K562 (cell line): ENCODE measurements around the gene TBCCD1. TPM values are rescaled to one million over a fixed set of nuclear protein-coding genes. Genes with fewer than 3 reads are reported as not detected.

ENCODE experiments used
- ADNP ChIP-seq: fragments of 200-800 bp; sonication (Bioruptor generic); IDR thresholded peaks from 2 replicates; pipeline ENCODE4 v1.6.1; 2016; ENCODE audit warnings: missing genetic modification characterization, missing compliant biosample characterization
- BRF1 ChIP-seq: IDR thresholded peaks from 3 replicates; pipeline ENCODE4 v1.6.1; 2011; ENCODE audit warnings: borderline replicate concordance, mild to moderate bottlenecking; ENCODE audit not compliant: insufficient read length; ENCODE audit errors: extremely low read depth
- CBX2 ChIP-seq: fragments of 200-600 bp; sonication (generic); IDR thresholded peaks from one replicate; pipeline ENCODE4 v1.6.1; 2012; ENCODE audit warnings: mild to moderate bottlenecking, low read length, inconsistent platforms; ENCODE audit not compliant: insufficient read depth, poor library complexity, severe bottlenecking
- FOXM1 ChIP-seq, 2 experiments: fragments of 450-650 bp in 1 of 2; sonication (generic) in 1 of 2; formaldehyde crosslinking in 1 of 2; IDR thresholded peaks; 2 replicates each; pipeline versions ENCODE4 v1.6.1 to v1.9.0; 2017 to 2022; ENCODE audit warnings: low read depth in 2 of 2, mild to moderate bottlenecking in 2 of 2, missing genetic modification reagents in 1 of 2, moderate library complexity in 1 of 2
- GATAD2A ChIP-seq: fragments of 450-650 bp; IDR thresholded peaks from 2 replicates; pipeline ENCODE4 v1.6.1; 2017
- KAT8 ChIP-seq: fragments of 450-650 bp; IDR thresholded peaks from 2 replicates; pipeline ENCODE4 v1.6.1; 2016; ENCODE audit warnings: low read depth, mild to moderate bottlenecking
- KDM4B ChIP-seq, 2 experiments: fragments of 450-650 bp in 1 of 2; sonication (generic) in 1 of 2; IDR thresholded peaks; 2 replicates each; pipeline ENCODE4 v1.6.1; 2016 to 2017; ENCODE audit warnings: borderline replicate concordance in 2 of 2, antibody characterized with exemption in 1 of 2, low read depth in 1 of 2, mild to moderate bottlenecking in 1 of 2
- PPARD ChIP-seq: fragments of 250-450 bp; sonication (Bioruptor Pico); IDR thresholded peaks from 2 replicates; pipeline ENCODE4 v1.8.0; 2022; ENCODE audit warnings: inconsistent platforms, mild to moderate bottlenecking, moderate library complexity
- RBM39 ChIP-seq: fragments of 200-400 bp; formaldehyde crosslinking; optimal IDR thresholded peaks from 2 replicates; pipeline ENCODE3; 2018; ENCODE audit warnings: low read depth, low read length
- TARDBP ChIP-seq: fragments of 450-650 bp; IDR thresholded peaks from 2 replicates; pipeline ENCODE4 v1.6.1; 2016
- TEAD4 ChIP-seq, 2 experiments: sonication (generic) in 1 of 2; formaldehyde crosslinking in 1 of 2; IDR thresholded peaks; 2 replicates each; pipeline versions ENCODE4 v1.6.1 to v1.8.0; 2012 to 2022; ENCODE audit warnings: borderline replicate concordance in 1 of 2, inconsistent platforms in 1 of 2, low read length in 1 of 2, mild to moderate bottlenecking in 1 of 2, missing genetic modification reagents in 1 of 2
- TSC22D4 ChIP-seq: fragments of 450-650 bp; IDR thresholded peaks from 2 replicates; pipeline ENCODE4 v1.6.1; 2016; ENCODE audit warnings: missing genetic modification characterization, missing biosample characterization, control low read depth
- ZC3H4 ChIP-seq: sonication (generic); formaldehyde crosslinking; IDR thresholded peaks from 2 replicates; pipeline ENCODE4 v1.9.0; 2021; ENCODE audit warnings: missing genetic modification reagents, borderline replicate concordance
- polyA plus RNA-seq, 8 experiments: library from polyadenylated mRNA; depleted of rRNA in 4 of 8; stranded (reverse) in 5 of 8; unstranded in 3 of 8; fragments of >200 nt; fragmentation: Nextera tagmentation in 2 of 8; fragmentation: Illumina TruSeq in 1 of 8; extraction: Ambion mirVana in 2 of 8; extraction: Trizol in 1 of 8; gene quantifications; 2 replicates each; pipeline versions ENCODE4 v1.2.1 to v1.2.3, GENCODE V29; 2011 to 2014; ENCODE audit warnings: inconsistent platforms in 1 of 8, missing spikeins in 1 of 8
- total RNA-seq, 7 experiments: library from RNA; depleted of rRNA in 6 of 7; stranded (reverse); fragments of >200 nt in 6 of 7; fragmentation: Illumina TruSeq in 2 of 7; extraction: Trizol in 2 of 7; gene quantifications; 2 replicates each; pipeline versions ENCODE4 v1.2.1 to v1.2.3, GENCODE V29; 2011 to 2021; ENCODE audit warnings: low replicate concordance in 1 of 7
- TF ChIP-seq, protein P1 (sequence below): fragments of 450-650 bp; IDR thresholded peaks from 2 replicates; pipeline ENCODE4 v1.7.0; 2016; ENCODE audit warnings: borderline replicate concordance
- TF ChIP-seq, protein P2 (sequence below): conservative IDR thresholded peaks from 2 replicates; pipeline ENCODE4 v1.6.1; 2011; ENCODE audit warnings: low read depth, mild to moderate bottlenecking, low read length; ENCODE audit not compliant: control insufficient read depth
- TF ChIP-seq, protein P3 (sequence below): sonication (generic); formaldehyde crosslinking; IDR thresholded peaks from 2 replicates; pipeline ENCODE4 v1.8.0; 2022; ENCODE audit warnings: missing genetic modification reagents, mild to moderate bottlenecking, moderate library complexity, borderline replicate concordance
- TF ChIP-seq, protein P4 (sequence below), 2 experiments: fragments of 450-650 bp in 1 of 2; sonication (generic) in 1 of 2; formaldehyde crosslinking in 1 of 2; IDR thresholded peaks in 1 of 2; conservative IDR thresholded peaks in 1 of 2; 2 replicates each; pipeline versions ENCODE4 v1.6.1 to v1.8.1; 2016 to 2023; ENCODE audit warnings: mild to moderate bottlenecking in 2 of 2, moderate library complexity in 2 of 2, inconsistent platforms in 1 of 2, missing genetic modification reagents in 1 of 2
- TF ChIP-seq, protein P5 (sequence below): fragments of 450-650 bp; IDR thresholded peaks from 2 replicates; pipeline ENCODE4 v1.6.1; 2016; ENCODE audit warnings: missing biosample characterization, missing genetic modification characterization
- TF ChIP-seq, protein P6 (sequence below): fragments of 450-650 bp; IDR thresholded peaks from 2 replicates; pipeline ENCODE4 v1.6.1; 2014; ENCODE audit warnings: low read depth, mild to moderate bottlenecking, moderate library complexity, borderline replicate concordance

TBCCD1 gene
- total and polyA plus RNA-seq, 9 of the 15 experiments (the other 6 are each of a cell fraction or from before 2014, with no cell fraction given), result 17.7 to 31.1 (median 21.2) TPM

DNA sequence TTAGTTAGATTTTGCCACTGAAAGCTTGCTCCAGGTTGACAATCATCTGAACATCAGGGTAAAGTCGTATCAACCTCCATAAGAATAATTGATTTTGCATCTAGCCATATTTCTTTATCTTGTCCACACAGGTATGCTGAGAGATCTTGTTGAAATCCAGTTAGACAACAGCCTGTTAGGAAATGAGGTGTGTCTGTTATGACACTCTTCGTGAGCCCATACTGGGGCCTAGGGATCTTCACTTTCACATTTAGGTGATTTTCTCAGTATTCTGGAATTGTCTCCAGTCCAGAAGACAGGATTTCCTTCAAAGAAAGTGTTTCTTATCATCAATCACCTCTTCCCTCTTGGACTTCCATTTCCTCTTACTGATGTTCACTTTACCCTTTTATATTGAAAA, 21.5 kb upstream of the TBCCD1 start (continued):
- TF ChIP-seq TSC22D4, result no peak
- TF ChIP-seq, protein P1, sequence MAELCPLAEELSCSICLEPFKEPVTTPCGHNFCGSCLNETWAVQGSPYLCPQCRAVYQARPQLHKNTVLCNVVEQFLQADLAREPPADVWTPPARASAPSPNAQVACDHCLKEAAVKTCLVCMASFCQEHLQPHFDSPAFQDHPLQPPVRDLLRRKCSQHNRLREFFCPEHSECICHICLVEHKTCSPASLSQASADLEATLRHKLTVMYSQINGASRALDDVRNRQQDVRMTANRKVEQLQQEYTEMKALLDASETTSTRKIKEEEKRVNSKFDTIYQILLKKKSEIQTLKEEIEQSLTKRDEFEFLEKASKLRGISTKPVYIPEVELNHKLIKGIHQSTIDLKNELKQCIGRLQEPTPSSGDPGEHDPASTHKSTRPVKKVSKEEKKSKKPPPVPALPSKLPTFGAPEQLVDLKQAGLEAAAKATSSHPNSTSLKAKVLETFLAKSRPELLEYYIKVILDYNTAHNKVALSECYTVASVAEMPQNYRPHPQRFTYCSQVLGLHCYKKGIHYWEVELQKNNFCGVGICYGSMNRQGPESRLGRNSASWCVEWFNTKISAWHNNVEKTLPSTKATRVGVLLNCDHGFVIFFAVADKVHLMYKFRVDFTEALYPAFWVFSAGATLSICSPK, result no peak
- no peak for TF ChIP-seq GATAD2A
- TF ChIP-seq, protein P2, sequence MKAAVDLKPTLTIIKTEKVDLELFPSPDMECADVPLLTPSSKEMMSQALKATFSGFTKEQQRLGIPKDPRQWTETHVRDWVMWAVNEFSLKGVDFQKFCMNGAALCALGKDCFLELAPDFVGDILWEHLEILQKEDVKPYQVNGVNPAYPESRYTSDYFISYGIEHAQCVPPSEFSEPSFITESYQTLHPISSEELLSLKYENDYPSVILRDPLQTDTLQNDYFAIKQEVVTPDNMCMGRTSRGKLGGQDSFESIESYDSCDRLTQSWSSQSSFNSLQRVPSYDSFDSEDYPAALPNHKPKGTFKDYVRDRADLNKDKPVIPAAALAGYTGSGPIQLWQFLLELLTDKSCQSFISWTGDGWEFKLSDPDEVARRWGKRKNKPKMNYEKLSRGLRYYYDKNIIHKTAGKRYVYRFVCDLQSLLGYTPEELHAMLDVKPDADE, result no peak
- no peak for TF ChIP-seq TEAD4 (IDR thresholded peaks at IDR 0.05; ENCODE audit: low read length)
- TF ChIP-seq TEAD4 (CRISPR knock-in tag; IDR thresholded peaks at IDR 0.05; ENCODE audit: borderline replicate concordance), result no peak
- no peak for TF ChIP-seq PPARD (CRISPR knock-in tag)
- TF ChIP-seq, protein P3, sequence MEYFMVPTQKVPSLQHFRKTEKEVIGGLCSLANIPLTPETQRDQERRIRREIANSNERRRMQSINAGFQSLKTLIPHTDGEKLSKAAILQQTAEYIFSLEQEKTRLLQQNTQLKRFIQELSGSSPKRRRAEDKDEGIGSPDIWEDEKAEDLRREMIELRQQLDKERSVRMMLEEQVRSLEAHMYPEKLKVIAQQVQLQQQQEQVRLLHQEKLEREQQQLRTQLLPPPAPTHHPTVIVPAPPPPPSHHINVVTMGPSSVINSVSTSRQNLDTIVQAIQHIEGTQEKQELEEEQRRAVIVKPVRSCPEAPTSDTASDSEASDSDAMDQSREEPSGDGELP (CRISPR knock-in tag), result no peak
- TF ChIP-seq, protein P4, sequence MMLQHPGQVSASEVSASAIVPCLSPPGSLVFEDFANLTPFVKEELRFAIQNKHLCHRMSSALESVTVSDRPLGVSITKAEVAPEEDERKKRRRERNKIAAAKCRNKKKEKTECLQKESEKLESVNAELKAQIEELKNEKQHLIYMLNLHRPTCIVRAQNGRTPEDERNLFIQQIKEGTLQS (IDR thresholded peaks at IDR 0.05), result peak; percentile 73
- TF ChIP-seq, protein P4 (CRISPR knock-in tag; conservative IDR thresholded peaks at IDR 0.05), result no peak
- no peak for TF ChIP-seq ADNP (tag)
- no peak for TF ChIP-seq KAT8
- no peak for TF ChIP-seq TARDBP
- TF ChIP-seq CBX2, result no peak
- no peak for TF ChIP-seq BRF1
- no peak for TF ChIP-seq RBM39
- TF ChIP-seq, protein P5, sequence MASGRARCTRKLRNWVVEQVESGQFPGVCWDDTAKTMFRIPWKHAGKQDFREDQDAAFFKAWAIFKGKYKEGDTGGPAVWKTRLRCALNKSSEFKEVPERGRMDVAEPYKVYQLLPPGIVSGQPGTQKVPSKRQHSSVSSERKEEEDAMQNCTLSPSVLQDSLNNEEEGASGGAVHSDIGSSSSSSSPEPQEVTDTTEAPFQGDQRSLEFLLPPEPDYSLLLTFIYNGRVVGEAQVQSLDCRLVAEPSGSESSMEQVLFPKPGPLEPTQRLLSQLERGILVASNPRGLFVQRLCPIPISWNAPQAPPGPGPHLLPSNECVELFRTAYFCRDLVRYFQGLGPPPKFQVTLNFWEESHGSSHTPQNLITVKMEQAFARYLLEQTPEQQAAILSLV, result no peak
- no peak for TF ChIP-seq ZC3H4 (CRISPR knock-in tag)
- no peak for TF ChIP-seq KDM4B (IDR thresholded peaks at IDR 0.05; ENCODE audit: borderline replicate concordance in 2 of 2, low read depth in 1 of 2)
- no peak for TF ChIP-seq FOXM1 (IDR thresholded peaks at IDR 0.05; ENCODE audit: low read depth)
- no peak for TF ChIP-seq FOXM1 (CRISPR knock-in tag; IDR thresholded peaks at IDR 0.05; ENCODE audit: low read depth)
- TF ChIP-seq, protein P6, sequence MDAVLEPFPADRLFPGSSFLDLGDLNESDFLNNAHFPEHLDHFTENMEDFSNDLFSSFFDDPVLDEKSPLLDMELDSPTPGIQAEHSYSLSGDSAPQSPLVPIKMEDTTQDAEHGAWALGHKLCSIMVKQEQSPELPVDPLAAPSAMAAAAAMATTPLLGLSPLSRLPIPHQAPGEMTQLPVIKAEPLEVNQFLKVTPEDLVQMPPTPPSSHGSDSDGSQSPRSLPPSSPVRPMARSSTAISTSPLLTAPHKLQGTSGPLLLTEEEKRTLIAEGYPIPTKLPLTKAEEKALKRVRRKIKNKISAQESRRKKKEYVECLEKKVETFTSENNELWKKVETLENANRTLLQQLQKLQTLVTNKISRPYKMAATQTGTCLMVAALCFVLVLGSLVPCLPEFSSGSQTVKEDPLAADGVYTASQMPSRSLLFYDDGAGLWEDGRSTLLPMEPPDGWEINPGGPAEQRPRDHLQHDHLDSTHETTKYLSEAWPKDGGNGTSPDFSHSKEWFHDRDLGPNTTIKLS, result no peak
